GM10266 (cell line): ENCODE results near the gene MRPL32.

Experiments
- DNase-seq: peaks from one replicate; pipeline ENCODE4 v3.0.0; 2012; ENCODE audit errors: extremely low spot score
- CTCF ChIP-seq: IDR thresholded peaks from 2 replicates; pipeline ENCODE4 v1.5.1; 2012; ENCODE audit warnings: mild to moderate bottlenecking, low read depth; ENCODE audit not compliant: control insufficient read depth, insufficient read depth; ENCODE audit errors: missing control alignments

MRPL32 gene

GRCh38 chr7:42914421-42915045 lies 17.6 kb upstream of the MRPL32 start:
- DNase-seq = no peak
- TF ChIP-seq CTCF = no peak

- no peak for DNase-seq
- TF ChIP-seq CTCF = no peak
Measured at GRCh38 chr7:42915356-42915755, 16.8 kb upstream of the MRPL32 start.

- no peak for TF ChIP-seq CTCF
- no peak for DNase-seq
Measured at GRCh38 chr7:42922017-42922753, 10.0 kb upstream of the MRPL32 start.

- no peak for DNase-seq
- no peak for TF ChIP-seq CTCF
Measured at GRCh38 chr7:42924223-42924838, 7.8 kb upstream of the MRPL32 start.

- no peak for TF ChIP-seq CTCF
- DNase-seq = no peak
Measured at GRCh38 chr7:42925630-42926029, 6.5 kb upstream of the MRPL32 start.

GRCh38 chr7:42926204-42926603 lies 6.0 kb upstream of the MRPL32 start:
- no peak for DNase-seq
- TF ChIP-seq CTCF = no peak

- TF ChIP-seq CTCF = no peak
- DNase-seq = no peak
Measured at GRCh38 chr7:42928754-42929153, 3.4 kb upstream of the MRPL32 start.
